ENCODE results near the gene PLEKHA4.
"Not testable (repeated sequence)": the region's sequence is repeated elsewhere in the genome, so short reads cannot be mapped to it uniquely, and the experiment has no call there.

Gene PLEKHA4

DNA sequence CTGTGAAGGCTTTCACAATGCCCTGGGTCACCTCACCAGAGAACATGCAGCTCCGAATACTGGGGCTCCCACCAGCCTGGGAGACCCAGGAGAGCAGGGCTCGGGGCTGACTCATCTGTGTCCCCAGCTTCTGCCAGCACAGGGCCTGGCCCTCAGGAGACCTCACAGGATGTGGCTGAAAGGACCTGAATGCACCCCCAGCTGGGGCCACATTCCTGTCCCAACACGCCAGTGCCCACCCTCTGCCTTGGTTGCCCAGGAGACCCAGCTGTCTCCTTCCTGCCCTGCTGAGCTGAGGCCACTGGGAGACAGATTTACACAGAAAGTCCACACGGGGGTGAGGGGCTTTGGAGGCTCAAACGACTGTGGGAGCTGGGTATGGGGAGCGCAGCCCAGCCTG lies 69.5 kb downstream of the PLEKHA4 start:
- no peak overlapping the region for H3K4me3 ChIP-seq (ENCODE audit: low read length)
- TF ChIP-seq ZNF274 (IDR thresholded peaks at IDR 0.05; ENCODE audit: low read depth, low read length), result no peak

DNA sequence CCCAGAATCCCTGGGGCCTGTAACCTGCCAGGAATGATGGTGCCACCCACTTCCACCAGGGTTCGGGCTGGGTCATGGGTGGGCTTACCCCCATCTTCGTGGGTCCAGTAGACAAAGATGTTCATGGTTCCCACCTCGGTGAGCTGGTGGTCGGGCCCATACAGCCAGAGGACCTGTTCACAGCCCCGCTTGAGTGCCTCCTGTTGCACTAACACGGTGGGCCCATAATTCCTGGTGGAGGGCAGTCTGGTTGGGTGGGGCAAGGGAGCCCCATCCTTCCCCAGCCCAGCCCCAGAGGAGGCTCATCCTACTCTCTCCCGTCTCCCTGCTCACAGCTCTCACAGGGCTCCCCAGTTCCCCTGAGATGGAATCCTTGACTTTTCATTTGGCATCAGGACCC lies 71.3 kb downstream of the PLEKHA4 start:
- no peak for TF ChIP-seq ZNF274 (IDR thresholded peaks at IDR 0.05; ENCODE audit: low read depth, low read length)

DNA sequence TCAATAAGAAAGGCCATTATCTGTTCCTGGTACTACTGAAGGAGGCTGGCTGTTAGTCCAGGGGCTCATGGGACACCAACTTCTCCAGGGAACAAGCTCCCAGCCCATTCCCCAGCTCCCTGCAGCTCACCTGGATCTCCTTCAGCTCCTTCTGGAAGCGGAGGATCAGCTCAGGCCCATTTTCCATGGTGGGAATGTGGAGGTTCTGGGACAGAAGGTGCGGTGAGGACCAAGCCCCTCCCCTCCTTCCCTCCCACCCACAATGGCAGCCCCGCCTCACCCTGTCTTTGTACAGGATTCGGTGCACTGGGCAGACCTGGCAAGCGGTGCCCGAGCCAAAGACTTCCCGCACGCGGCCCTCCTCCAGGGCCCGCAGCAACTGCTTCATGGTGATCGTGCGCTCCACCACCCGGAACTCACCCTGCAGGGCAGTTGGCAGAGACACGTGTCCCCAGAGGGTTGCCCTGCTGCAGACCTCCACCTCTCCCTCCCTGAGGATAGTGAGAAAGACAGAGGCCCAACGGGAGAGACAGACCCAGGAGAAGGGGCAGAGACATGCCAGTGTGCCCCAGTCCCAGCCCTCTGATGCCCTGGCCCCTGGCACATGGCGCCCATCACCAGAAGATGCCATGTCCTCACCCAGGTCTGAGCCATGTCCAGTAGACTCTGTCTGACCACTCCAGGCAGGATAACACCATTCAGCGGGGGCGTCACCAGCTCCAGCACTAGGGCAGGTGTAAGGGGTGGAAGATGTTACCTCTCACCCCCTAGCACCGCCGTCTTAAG lies 71.9 kb downstream of the PLEKHA4 start:
- TF ChIP-seq ZNF274 (IDR thresholded peaks at IDR 0.05; ENCODE audit: low read depth, low read length), result no peak
- H3K4me3 ChIP-seq (ENCODE audit: low read length), result no peak overlapping the region

More for the DNA sequence above, 71.3 kb downstream of the PLEKHA4 start:
- H3K4me3 ChIP-seq (ENCODE audit: low read length), result no peak overlapping the region

DNA sequence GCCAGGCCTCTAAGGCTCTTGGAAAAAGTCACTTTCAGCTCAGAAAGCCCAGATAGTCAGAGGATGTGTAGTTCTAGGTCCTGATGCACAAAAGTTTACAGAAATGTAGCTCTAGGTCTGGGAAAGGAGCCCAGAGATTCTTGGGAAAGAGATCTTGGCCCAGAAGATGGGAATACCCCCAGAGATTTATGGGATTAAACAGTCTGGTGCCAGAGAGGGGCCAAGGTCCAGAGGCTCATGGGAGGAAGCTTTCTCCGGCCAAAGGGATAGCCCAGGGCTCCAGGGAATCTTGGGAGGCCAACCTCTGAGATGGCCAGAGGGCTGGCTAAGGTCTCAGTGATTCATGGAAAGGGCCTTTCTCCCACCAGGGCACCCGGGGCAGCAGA lies 72.7 kb downstream of the PLEKHA4 start:
- no peak overlapping the region for H3K4me3 ChIP-seq (ENCODE audit: low read length)
- no peak for TF ChIP-seq ZNF274 (IDR thresholded peaks at IDR 0.05; ENCODE audit: low read depth, low read length)

DNA sequence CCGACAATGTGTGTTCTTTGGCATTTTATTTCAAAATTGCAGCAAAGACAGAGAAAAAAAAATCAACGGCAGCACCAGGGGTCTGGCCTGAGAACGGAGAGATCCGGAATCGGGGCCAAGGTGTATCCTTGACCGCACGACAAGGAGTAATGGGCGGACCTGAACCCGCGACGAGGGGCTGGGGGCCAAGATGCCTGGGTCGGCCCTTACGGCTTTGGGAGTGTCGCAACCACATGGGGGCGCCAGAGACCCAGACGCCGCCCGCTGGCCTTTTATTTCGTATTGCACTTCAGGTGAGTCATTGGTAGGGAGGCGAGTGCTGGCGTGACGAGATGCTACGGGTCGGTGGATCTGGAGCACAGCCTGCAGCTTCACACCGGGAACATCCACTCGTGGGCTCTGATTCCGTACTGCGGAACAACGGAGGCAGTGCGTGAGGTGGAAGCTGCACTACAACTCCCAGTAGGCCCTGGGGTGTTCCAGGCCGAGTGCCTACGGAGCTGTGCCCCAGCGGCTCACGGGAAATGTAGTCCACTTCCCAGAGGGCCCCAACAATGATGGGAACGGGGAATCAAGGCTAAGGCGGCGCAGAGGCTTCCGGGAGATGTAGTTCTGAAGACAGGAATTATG lies 73.2 kb downstream of the PLEKHA4 start:
- no peak for TF ChIP-seq ZNF274 (IDR thresholded peaks at IDR 0.05; ENCODE audit: low read depth, low read length)
- peak overlapping the region; percentile 52; the same call in 1 of the 2 replicates for H3K4me3 ChIP-seq (ENCODE audit: low read length)

DNA sequence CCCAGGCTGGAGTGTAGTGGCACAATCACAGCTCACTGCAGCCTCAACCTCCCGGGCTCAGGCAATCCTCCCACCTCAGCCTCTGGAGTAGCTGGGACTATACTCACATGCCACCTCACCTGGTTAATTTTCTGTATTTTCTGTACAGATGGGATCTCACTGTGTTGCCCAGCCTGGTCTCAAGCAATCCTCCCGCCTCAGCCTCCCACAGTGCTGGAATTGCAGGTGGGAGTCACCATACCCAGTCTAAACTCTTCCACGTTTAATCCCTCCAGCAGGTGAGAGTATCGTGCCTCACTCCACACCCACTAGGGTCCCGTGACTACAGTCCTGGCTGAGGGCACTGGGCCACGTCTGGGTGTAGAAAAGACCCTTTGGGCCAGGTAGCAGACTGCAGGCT lies 74.1 kb downstream of the PLEKHA4 start:
- no peak for TF ChIP-seq ZNF274 (IDR thresholded peaks at IDR 0.05; ENCODE audit: low read depth, low read length)
- H3K4me3 ChIP-seq (ENCODE audit: low read length), result no peak overlapping the region

DNA sequence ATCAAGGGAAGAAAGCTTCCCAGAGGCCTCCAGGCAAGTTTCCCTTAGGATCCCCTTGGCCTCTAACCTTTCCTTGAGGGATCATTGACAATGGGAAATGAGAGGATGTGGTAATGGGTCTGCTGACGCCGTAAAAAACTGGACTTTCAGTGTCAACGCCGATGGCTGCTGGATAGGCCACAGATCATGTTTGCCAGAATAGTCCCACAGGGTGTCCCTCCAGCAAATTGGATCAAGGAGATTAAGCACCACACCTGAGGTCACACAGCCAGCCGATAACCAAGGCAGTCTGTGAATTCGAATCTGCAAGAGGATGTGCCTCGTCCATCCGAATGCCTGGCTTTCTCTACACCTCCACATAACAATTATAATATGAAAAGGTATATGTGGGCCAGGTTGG lies 75.1 kb downstream of the PLEKHA4 start:
- no peak overlapping the region for H3K4me3 ChIP-seq (ENCODE audit: low read length)
- TF ChIP-seq ZNF274 (IDR thresholded peaks at IDR 0.05; ENCODE audit: low read depth, low read length), result no peak

DNA sequence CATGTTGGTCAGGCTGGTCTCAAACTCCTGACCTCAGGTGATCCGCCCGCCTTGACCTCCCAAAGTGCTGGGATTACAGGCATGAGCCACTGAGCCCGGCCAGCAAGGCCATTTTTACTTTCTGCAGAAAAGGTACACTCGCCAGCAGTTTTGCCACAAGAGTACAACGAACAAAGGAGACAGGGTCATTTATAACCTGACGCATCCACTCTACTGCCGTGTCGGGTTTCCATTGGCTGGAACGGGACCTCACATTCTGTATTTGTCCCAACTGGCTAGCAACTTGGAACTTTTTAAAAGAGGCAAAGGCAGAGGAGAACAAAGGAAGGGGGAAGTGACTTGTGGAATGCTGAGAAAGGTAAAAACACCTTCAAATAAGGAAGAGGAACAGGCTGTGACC lies 81.1 kb downstream of the PLEKHA4 start:
- not testable (repeated sequence) for H3K4me3 ChIP-seq (ENCODE audit: low read length)
